Esophagus muscularis mucosa (tissue), 4 donors: ENCODE measurements around the gene GNA14. TPM values are rescaled to one million over a fixed set of nuclear protein-coding genes. Genes with fewer than 3 reads are reported as not detected.
A peak's percentile ranks its signal among the peaks of the same experiment; 100 is the strongest.

Source experiments
- DNase-seq: peaks from one replicate; pipeline ENCODE4 v3.0.0-alpha.2; 2017; ENCODE audit errors: extremely low spot score
- H3K27ac ChIP-seq, 4 donors: fragments of 200-600 bp; sonication (generic); replicated peaks in 1 of 4; 1 replicate in 3 of 4; 2 replicates in 1 of 4; pipeline ENCODE4 v1.5.1; 2016 to 2019; ENCODE audit warnings: mild to moderate bottlenecking in 1 of 4
- H3K27me3 ChIP-seq, 4 donors: fragments of 200-600 bp; sonication (generic); one replicate each; pipeline versions ENCODE4 v1.5.1 to v1.6.0; 2016 to 2019
- H3K36me3 ChIP-seq, 4 donors: fragments of 200-600 bp; sonication (generic); one replicate each; pipeline ENCODE4 v1.5.1; 2016 to 2019
- H3K4me1 ChIP-seq, 4 donors: fragments of 200-600 bp; sonication (generic); one replicate each; pipeline ENCODE4 v1.5.1; 2016 to 2019
- H3K4me3 ChIP-seq, 4 donors: fragments of 200-600 bp; sonication (generic); 1 replicate in 2 of 4; 2 replicates in 2 of 4; pipeline ENCODE4 v1.5.1; 2016 to 2019; ENCODE audit warnings: mild to moderate bottlenecking in 4 of 4, moderate library complexity in 1 of 4
- H3K9me3 ChIP-seq, 4 donors: fragments of 200-600 bp; sonication (generic); 1 replicate in 3 of 4; 2 replicates in 1 of 4; pipeline ENCODE4 v1.5.1; 2016 to 2019
- CTCF ChIP-seq, 3 experiments: fragments of 200-600 bp in 2 of 3; fragments of 450-650 bp in 1 of 3; sonication (generic) in 2 of 3; IDR thresholded peaks; one replicate each; pipeline ENCODE4 v1.5.1; 2017 to 2019; ENCODE audit warnings: antibody characterized with exemption in 3 of 3, mild to moderate bottlenecking in 2 of 3, moderate library complexity in 1 of 3
- EP300 ChIP-seq: sonication (generic); formaldehyde crosslinking; IDR thresholded peaks from one replicate; pipeline ENCODE4 v1.6.1; 2017; ENCODE audit warnings: antibody characterized with exemption
- POLR2A ChIP-seq: fragments of 450-650 bp; IDR thresholded peaks from one replicate; pipeline ENCODE4 v1.6.1; 2017; ENCODE audit warnings: antibody characterized with exemption, moderate library complexity, mild to moderate bottlenecking, low read depth
- POLR2AphosphoS5 ChIP-seq, 2 donors: sonication (generic); formaldehyde crosslinking; IDR thresholded peaks; one replicate each; pipeline ENCODE4 v1.6.1; 2017; ENCODE audit warnings: antibody characterized with exemption in 2 of 2
- WGBS: methylation state at CpG from one replicate; pipeline ENCODE4 v1.1.5; 2018; 5-methylcytosine and 5-hydroxymethylcytosine counted together
- intact Hi-C: fragments of 100-400 bp; cut with DNase I; formaldehyde crosslinking; loops from one replicate; pipeline ENCODE4 v1.15.1; 2023
- total RNA-seq, 4 donors: library from RNA; depleted of rRNA; stranded (reverse); fragments of >200 nt; gene quantifications; one replicate each; pipeline versions ENCODE4 v1.1.0 to v1.2.1, GENCODE V29; 2016

GNA14 gene
- total RNA-seq, 4 donors from 2014 or later, result 4.7 to 9.4 (median 7.4) TPM

- Histone ChIP-seq H3K27me3 (no peaks in the 10 kb centered on the region), H3K27ac (no peak overlapping the region), H3K36me3 (no peaks in the 10 kb centered on the region), H3K9me3 (peaks cover 0 to 19% (median 11%) of the 10 kb centered on the region in 4 donors), H3K4me1 (no peaks in the 10 kb centered on the region), H3K4me3 (no peak overlapping the region)
- no peak for DNase-seq
- no peak for TF ChIP-seq POLR2A
- no peak for TF ChIP-seq CTCF (IDR thresholded peaks at IDR 0.05)
- no peak for TF ChIP-seq EP300
- no peak for TF ChIP-seq POLR2AphosphoS5 (IDR thresholded peaks at IDR 0.05)
- intact Hi-C loops, result no loop called here
- 90% methylated on average over 2 of the region's 2 CpGs for WGBS
Observed at GRCh38 chr9:77541055-77541454, 107.1 kb downstream of the GNA14 start.

- no peak for DNase-seq
- no peaks in the 10 kb centered on the region for H3K27me3 ChIP-seq
- H3K9me3 ChIP-seq, result no peaks in the 10 kb centered on the region
- H3K27ac ChIP-seq, result no peak overlapping the region
- TF ChIP-seq CTCF (IDR thresholded peaks at IDR 0.05), result no peak
- no peak for TF ChIP-seq EP300
- TF ChIP-seq POLR2A, result no peak
- TF ChIP-seq POLR2AphosphoS5 (IDR thresholded peaks at IDR 0.05), result no peak
- 79% methylated on average over 7 of the region's 7 CpGs for WGBS
- no peaks in the 10 kb centered on the region for H3K4me1 ChIP-seq
- H3K4me3 ChIP-seq, result no peak overlapping the region
- no peaks in the 10 kb centered on the region for H3K36me3 ChIP-seq
- intact Hi-C loops, result no loop called here
Observed at GRCh38 chr9:77534376-77535057, 113.6 kb downstream of the GNA14 start.

- DNase-seq, result no peak
- no peaks in the 10 kb centered on the region for H3K4me1 ChIP-seq
- 88% methylated on average over 3 of the region's 3 CpGs for WGBS
- H3K27me3 ChIP-seq, result no peaks in the 10 kb centered on the region
- H3K36me3 ChIP-seq, result no peaks in the 10 kb centered on the region
- no peak overlapping the region for H3K4me3 ChIP-seq
- no peaks in the 10 kb centered on the region for H3K9me3 ChIP-seq
- no peak overlapping the region for H3K27ac ChIP-seq
- intact Hi-C loops, result no loop called here
- no peak for TF ChIP-seq POLR2AphosphoS5 (IDR thresholded peaks at IDR 0.05)
- TF ChIP-seq CTCF (IDR thresholded peaks at IDR 0.05), result no peak
- TF ChIP-seq POLR2A, result no peak
- TF ChIP-seq EP300, result no peak
Observed at GRCh38 chr9:77533671-77534070, 114.5 kb downstream of the GNA14 start.

- no peak overlapping the region for H3K27ac ChIP-seq
- no peak overlapping the region for H3K4me3 ChIP-seq
- peak; percentile 50 for DNase-seq
- no peaks in the 10 kb centered on the region for H3K4me1 ChIP-seq
- H3K36me3 ChIP-seq, result no peaks in the 10 kb centered on the region
- H3K9me3 ChIP-seq, result no peaks in the 10 kb centered on the region
- intact Hi-C loops, result no loop called here
- WGBS, result 84% methylated on average over 5 of the region's 5 CpGs
- TF ChIP-seq EP300 (no peak), POLR2A (no peak), CTCF (IDR thresholded peaks at IDR 0.05) (no peak), POLR2AphosphoS5 (IDR thresholded peaks at IDR 0.05) (no peak)
- H3K27me3 ChIP-seq, result no peaks in the 10 kb centered on the region
Observed at GRCh38 chr9:77532607-77533006, 115.5 kb downstream of the GNA14 start.

GRCh38 chr9:77531400-77531799 lies 116.7 kb downstream of the GNA14 start:
- Histone ChIP-seq H3K4me3 (no peak overlapping the region), H3K36me3 (no peaks in the 10 kb centered on the region), H3K4me1 (no peaks in the 10 kb centered on the region), H3K27ac (no peak overlapping the region), H3K9me3 (no peaks in the 10 kb centered on the region), H3K27me3 (no peaks in the 10 kb centered on the region)
- intact Hi-C loops, result no loop called here
- no peak for TF ChIP-seq CTCF (IDR thresholded peaks at IDR 0.05)
- no peak for TF ChIP-seq EP300
- no peak for TF ChIP-seq POLR2A
- 86% methylated on average over 4 of the region's 4 CpGs for WGBS
- no peak for DNase-seq
